H1 (cell line): Measurements from ENCODE around the gene ZBTB25. TPM values are rescaled to one million over a fixed set of nuclear protein-coding genes. Genes with fewer than 3 reads are reported as not detected.

ENCODE experiments used
- CTCF ChIA-PET: fragments of 300-600 bp; sonication (Branson Sonifier 250); formaldehyde crosslinking; loops from one replicate; lab custom pipeline; 2021; ENCODE audit not compliant: partially characterized antibody; lab: Charles Lee
- POLR2A ChIA-PET: fragments of 300-600 bp; sonication (Branson Sonifier 250); formaldehyde crosslinking; loops from one replicate; lab custom pipeline; 2021; ENCODE audit warnings: inconsistent platforms; ENCODE audit not compliant: partially characterized antibody; lab: Charles Lee
- DNase-seq, 2 experiments: peaks; one replicate each; pipeline versions ENCODE4 v3.0.0 to v3.0.0-alpha.2; 2010 to 2022; ENCODE audit warnings: low spot score in 2 of 2, low read depth in 1 of 2, mixed read lengths in 1 of 2
- FAIRE-seq: peaks from 2 replicates; lab custom pipeline; 2011; peaks lifted over from hg19 to GRCh38; lab: Jason Lieb, UNC
- H2AFZ ChIP-seq: 2 replicates; pipeline ENCODE4 v1.8.1; 2012; ENCODE audit warnings: low read length, inconsistent platforms
- H2AK5ac ChIP-seq: 2 replicates; pipeline ENCODE4 v1.6.1; 2013; ENCODE audit warnings: low read depth, low read length
- H2BK120ac ChIP-seq: replicated peaks from 2 replicates; pipeline ENCODE3; 2013; ENCODE audit warnings: low read depth, low read length, inconsistent platforms
- H2BK12ac ChIP-seq: 2 replicates; pipeline ENCODE4 v1.6.1; 2013; ENCODE audit warnings: low read depth, low read length
- H2BK15ac ChIP-seq: 2 replicates; pipeline ENCODE4 v1.6.1; 2013; ENCODE audit warnings: low read length
- H2BK20ac ChIP-seq: 2 replicates; pipeline ENCODE4 v1.6.1; 2013; ENCODE audit warnings: low read length
- H2BK5ac ChIP-seq: 2 replicates; pipeline ENCODE4 v1.6.1; 2013; ENCODE audit warnings: low read depth, low read length
- H3K14ac ChIP-seq: 2 replicates; pipeline ENCODE4 v1.6.1; 2013; ENCODE audit warnings: inconsistent platforms; ENCODE audit not compliant: insufficient read length
- H3K18ac ChIP-seq: 2 replicates; pipeline ENCODE4 v1.6.1; 2013; ENCODE audit warnings: low read length; ENCODE audit errors: extremely low read depth
- H3K23ac ChIP-seq: 2 replicates; pipeline ENCODE4 v1.6.1; 2013; ENCODE audit warnings: inconsistent platforms; ENCODE audit not compliant: insufficient read length
- H3K23me2 ChIP-seq: 2 replicates; pipeline ENCODE4 v1.6.1; 2013; ENCODE audit warnings: low read depth, low read length
- H3K27ac ChIP-seq: 2 replicates; pipeline ENCODE4 v1.6.1; 2011; ENCODE audit warnings: low read depth, low read length, inconsistent platforms
- H3K27me3 ChIP-seq, 4 experiments: replicated peaks in 1 of 4; 1 replicate in 1 of 4; 2 replicates in 3 of 4; pipeline versions ENCODE4 v1.6.1 to v1.8.1; 2011 to 2013; ENCODE audit warnings: low read length in 3 of 4, mild to moderate bottlenecking in 3 of 4, inconsistent platforms in 2 of 4, mixed read lengths in 2 of 4, moderate library complexity in 1 of 4; ENCODE audit not compliant: control insufficient read depth in 3 of 4, insufficient read depth in 3 of 4; ENCODE audit errors: extremely low read depth in 1 of 4
- H3K36me3 ChIP-seq, 4 experiments: 2 replicates each; pipeline versions ENCODE4 v1.6.1 to v1.8.1; 2011 to 2013; ENCODE audit warnings: mild to moderate bottlenecking in 4 of 4, low read length in 3 of 4, moderate library complexity in 2 of 4, control low read depth in 1 of 4, inconsistent platforms in 1 of 4; ENCODE audit not compliant: insufficient read depth in 4 of 4, control insufficient read depth in 2 of 4
- H3K4ac ChIP-seq: replicated peaks from 2 replicates; pipeline ENCODE3; 2013; ENCODE audit warnings: low read length, low read depth, mixed read lengths, inconsistent platforms; ENCODE audit not compliant: insufficient read length
- H3K4me1 ChIP-seq, 4 experiments: replicated peaks in 1 of 4; 1 replicate in 1 of 4; 2 replicates in 3 of 4; pipeline versions ENCODE4 v1.6.1 to v1.8.1; 2011 to 2013; ENCODE audit warnings: low read length in 3 of 4, inconsistent platforms in 2 of 4, mixed read lengths in 1 of 4; ENCODE audit not compliant: insufficient read depth in 4 of 4, control insufficient read depth in 3 of 4
- H3K4me2 ChIP-seq, 2 experiments: 2 replicates each; pipeline versions ENCODE4 v1.6.1 to v1.8.1; 2011 to 2013; ENCODE audit warnings: low read depth in 2 of 2, low read length in 2 of 2, control low read depth in 1 of 2, inconsistent platforms in 1 of 2, mild to moderate bottlenecking in 1 of 2; ENCODE audit not compliant: insufficient read depth in 1 of 2
- H3K4me3 ChIP-seq, 4 experiments: fragments of 200-600, 300-600 bp in 1 of 4; sonication (generic), shearing (Covaris generic), sonication (Bioruptor Twin) in 1 of 4; 2 replicates each; pipeline versions ENCODE4 v1.5.1 to v1.8.1; 2011 to 2016; ENCODE audit warnings: low read length in 4 of 4, low read depth in 3 of 4, control low read depth in 2 of 4, inconsistent platforms in 2 of 4, mild to moderate bottlenecking in 2 of 4, mixed read lengths in 1 of 4, moderate library complexity in 1 of 4; ENCODE audit not compliant: insufficient read depth in 2 of 4; ENCODE audit errors: extremely low read depth in 1 of 4
- H3K56ac ChIP-seq: replicated peaks from 2 replicates; pipeline ENCODE3; 2013; ENCODE audit warnings: low read depth, mild to moderate bottlenecking, mixed read lengths, low read length, inconsistent platforms; ENCODE audit not compliant: insufficient read length
- H3K79me1 ChIP-seq: 2 replicates; pipeline ENCODE4 v1.6.1; 2013; ENCODE audit warnings: low read depth, low read length, control low read depth
- H3K79me2 ChIP-seq, 2 experiments: 2 replicates each; pipeline versions ENCODE4 v1.6.1 to v1.8.1; 2012 to 2013; ENCODE audit warnings: low read length in 2 of 2, mild to moderate bottlenecking in 2 of 2, inconsistent platforms in 1 of 2; ENCODE audit not compliant: insufficient read depth in 2 of 2, control insufficient read depth in 1 of 2
- H3K9ac ChIP-seq, 4 experiments: replicated peaks in 1 of 4; 1 replicate in 1 of 4; 2 replicates in 3 of 4; pipeline versions ENCODE4 v1.6.1 to v1.8.1; 2011 to 2013; ENCODE audit warnings: low read depth in 3 of 4, low read length in 3 of 4, control low read depth in 2 of 4, mild to moderate bottlenecking in 2 of 4, moderate library complexity in 2 of 4, inconsistent platforms in 1 of 4; ENCODE audit errors: extremely low read depth in 1 of 4
- H3K9me3 ChIP-seq, 2 experiments: 2 replicates each; pipeline versions ENCODE4 v1.6.1 to v1.8.1; 2012 to 2013; ENCODE audit warnings: mild to moderate bottlenecking in 2 of 2, moderate library complexity in 2 of 2, control low read depth in 1 of 2, inconsistent platforms in 1 of 2, low read depth in 1 of 2, low read length in 1 of 2, mixed read lengths in 1 of 2; ENCODE audit not compliant: insufficient read depth in 2 of 2
- H4K20me1 ChIP-seq, 2 experiments: replicated peaks in 1 of 2; 2 replicates each; pipeline versions ENCODE3 to v1.8.1; 2011 to 2013; ENCODE audit warnings: inconsistent platforms in 2 of 2, low read length in 2 of 2, mild to moderate bottlenecking in 1 of 2; ENCODE audit not compliant: insufficient read depth in 2 of 2, control insufficient read depth in 1 of 2
- H4K5ac ChIP-seq: 2 replicates; pipeline ENCODE4 v1.6.1; 2013; ENCODE audit warnings: low read length, low read depth, mixed read lengths, inconsistent platforms; ENCODE audit not compliant: insufficient read length
- H4K8ac ChIP-seq: 2 replicates; pipeline ENCODE4 v1.8.0; 2013; ENCODE audit warnings: mild to moderate bottlenecking, moderate library complexity, low read length, inconsistent platforms; ENCODE audit not compliant: insufficient read depth; ENCODE audit errors: extremely low read depth
- H4K91ac ChIP-seq: replicated peaks from 2 replicates; pipeline ENCODE3; 2013; ENCODE audit warnings: low read length, mixed read lengths, inconsistent platforms; ENCODE audit not compliant: insufficient read length
- CBX5 ChIP-seq: fragments of 300-800, 300-1000 bp; sonication (generic); IDR thresholded peaks from 2 replicates; pipeline ENCODE4 v1.7.1; 2016; ENCODE audit warnings: antibody characterized with exemption, low read length, low read depth
- CHD1 ChIP-seq: IDR thresholded peaks from 2 replicates; pipeline ENCODE4 v1.6.1; 2012; ENCODE audit warnings: low read depth, low read length, improper control_type of control experiment
- EGR1 ChIP-seq: IDR thresholded peaks from 2 replicates; pipeline ENCODE4 v1.6.1; 2011; ENCODE audit warnings: low read depth, low read length, borderline replicate concordance
- EZH2 ChIP-seq: fragments of 200-600 bp; sonication (generic); IDR thresholded peaks from 2 replicates; pipeline ENCODE4 v1.7.1; 2012; ENCODE audit warnings: low read depth, mild to moderate bottlenecking, moderate library complexity, low read length, inconsistent platforms; ENCODE audit not compliant: severe bottlenecking
- FOSL1 ChIP-seq: IDR thresholded peaks from 2 replicates; pipeline ENCODE4 v1.6.1; 2011; ENCODE audit warnings: mild to moderate bottlenecking, low read depth, low read length, moderate library complexity; ENCODE audit not compliant: insufficient read depth
- JUND ChIP-seq: IDR thresholded peaks from 2 replicates; pipeline ENCODE4 v1.6.1; 2011; ENCODE audit warnings: mild to moderate bottlenecking, improper control_type of control experiment, low read length
- MAX ChIP-seq: IDR thresholded peaks from 2 replicates; pipeline ENCODE4 v1.6.1; 2012; ENCODE audit warnings: inconsistent platforms
- POLR2AphosphoS5 ChIP-seq: IDR thresholded peaks from 2 replicates; pipeline ENCODE4 v1.6.1; 2011; ENCODE audit warnings: low read depth, low read length
- RNF2 ChIP-seq: fragments of 200-900, 300-1000 bp; sonication (generic); IDR thresholded peaks from 2 replicates; pipeline ENCODE4 v1.7.1; 2016; ENCODE audit warnings: borderline replicate concordance, low read depth, mild to moderate bottlenecking, antibody characterized with exemption, low read length; ENCODE audit not compliant: poor library complexity, severe bottlenecking; ENCODE audit errors: missing control alignments
- RXRA ChIP-seq: IDR thresholded peaks from 2 replicates; pipeline ENCODE4 v1.6.1; 2011; ENCODE audit warnings: low read depth, mild to moderate bottlenecking, low read length, moderate library complexity; ENCODE audit not compliant: insufficient read depth
- SP2 ChIP-seq: IDR thresholded peaks from 2 replicates; pipeline ENCODE4 v1.6.1; 2012; ENCODE audit warnings: mild to moderate bottlenecking, low read length, inconsistent platforms
- TBP ChIP-seq: IDR thresholded peaks from 2 replicates; pipeline ENCODE4 v1.6.1; 2011; ENCODE audit warnings: low read depth, low read length, improper control_type of control experiment
- USF2 ChIP-seq: IDR thresholded peaks from 2 replicates; pipeline ENCODE4 v1.6.1; 2011; ENCODE audit warnings: low read length, improper control_type of control experiment
- WGBS, 2 experiments: shearing (Covaris generic) in 1 of 2; methylation state at CpG; one replicate each; pipeline versions ENCODE4 v1.1.6 to v1.1.7; 2013 to 2015; ENCODE audit warnings: low lambda C conversion rate in 2 of 2, mixed read lengths in 2 of 2, inconsistent platforms in 1 of 2, low coverage in 1 of 2, missing lambda C conversion rate in 1 of 2; ENCODE audit not compliant: insufficient replicate concordance in 2 of 2, insufficient coverage in 1 of 2, insufficient read length in 1 of 2; ENCODE audit errors: extremely low coverage in 1 of 2, missing lambda C conversion rate in 1 of 2; 5-methylcytosine and 5-hydroxymethylcytosine counted together
- polyA plus RNA-seq, 7 experiments: library from polyadenylated mRNA; depleted of rRNA in 3 of 7; stranded (reverse) in 5 of 7; unstranded in 2 of 7; fragments of >200 nt in 5 of 7; fragments of 200-250 nt in 2 of 7; gene quantifications; 1 replicate in 5 of 7; 2 replicates in 1 of 7; 4 replicates in 1 of 7; pipeline versions ENCODE4 v1.2.1 to v1.2.3, GENCODE V29; 2011 to 2013; ENCODE audit warnings: missing spikeins in 2 of 7, mixed read lengths in 2 of 7
- total RNA-seq: library from RNA; stranded (reverse); fragmentation: NEBNext Ultra II Directional; extraction: Animal tissue kit (Norgen Biotek cat#: 25700); gene quantifications from 2 replicates; pipeline ENCODE4 v1.2.1, GENCODE V29; 2021

Gene ZBTB25
- total and polyA plus RNA-seq, 2 of the 8 experiments (the other 6 are each of a cell fraction or from before 2014, with no cell fraction given): 5.4 to 11.4 TPM

GRCh38 chr14:64401949-64402348, 101.7 kb downstream of the ZBTB25 start:
- Histone ChIP-seq H2BK12ac (no peak overlapping the region), H3K4me3 (no peak overlapping the region), H2BK20ac (no peak overlapping the region), H3K27me3 (no peaks in the 10 kb centered on the region), H2AK5ac (no peak overlapping the region), H3K27ac (no peak overlapping the region), H3K79me2 (peaks cover 0 to 84% of the 10 kb centered on the region in 2 experiments), H3K4me2 (no peak overlapping the region), H2BK5ac (no peak overlapping the region), H3K9me3 (no peaks in the 10 kb centered on the region), H3K23ac (no peak overlapping the region), H4K5ac (no peak overlapping the region), H4K8ac (no peak overlapping the region), H3K14ac (no peak overlapping the region), H2BK120ac (no peak overlapping the region), H3K9ac (no peak overlapping the region), H4K91ac (no peak overlapping the region), H3K18ac (no peak overlapping the region), H3K4ac (no peak overlapping the region), H2AFZ (no peak overlapping the region), H3K56ac (no peak overlapping the region), H3K4me1 (no peaks in the 10 kb centered on the region; a peak in 1 of 7 replicates), H2BK15ac (no peak overlapping the region), H3K36me3 (peaks cover 5 to 36% (median 21%) of the 10 kb centered on the region in 4 experiments), H3K79me1 (no peaks in the 10 kb centered on the region), H3K23me2 (no peaks in the 10 kb centered on the region), H4K20me1 (peaks cover 0 to 3% of the 10 kb centered on the region in 2 experiments)
- WGBS, 2 experiments: 100% methylated on average over 1 of the region's 1 CpG; no CpG with 5 or more reads in 1 of the 2 experiments
- ChIA-PET CTCF (interaction anchor here (0.6 kb wide), 1 partner anchor 111 kb away, joined by 3 read pairs; no protein-coding TSS in a partner anchor), POLR2A (interaction anchor here (0.8 to 2.5 kb wide), 4 partner anchors 11 to 63 kb away, joined by 3 to 7 read pairs (median 4); no protein-coding TSS in a partner anchor)
- DNase-seq (no peak), FAIRE-seq (no peak)
- TF ChIP-seq POLR2AphosphoS5 (no peak), FOSL1 (no peak), JUND (no peak), EGR1 (no peak), TBP (no peak), EZH2 (no peak), CHD1 (no peak), RXRA (no peak), MAX (no peak), SP2 (no peak), USF2 (no peak), CBX5 (no peak), RNF2 (no peak)
